Keratinocyte (primary cell): Measurements from ENCODE around the gene DUSP23.

Source experiments
- CTCF ChIP-seq, 3 experiments: IDR thresholded peaks in 1 of 3; conservative IDR thresholded peaks in 1 of 3; optimal IDR thresholded peaks in 1 of 3; 2 replicates in 2 of 3; 3 replicates in 1 of 3; pipeline versions ENCODE3 to v1.5.1; 2011; ENCODE audit warnings: low read length in 3 of 3, mild to moderate bottlenecking in 3 of 3, moderate library complexity in 2 of 3, control low read depth in 1 of 3, inconsistent platforms in 1 of 3; ENCODE audit not compliant: insufficient read depth in 2 of 3; ENCODE audit errors: extremely low read depth in 1 of 3
- EZH2 ChIP-seq: IDR thresholded peaks from one replicate; pipeline ENCODE4 v1.6.1; 2012; ENCODE audit warnings: inconsistent platforms, mild to moderate bottlenecking, low read length, moderate library complexity

- TF ChIP-seq CTCF (optimal IDR thresholded peaks at IDR 0.05 in 1 of 3, IDR thresholded peaks at IDR 0.05 in 1 of 3, conservative IDR thresholded peaks at IDR 0.05 in 1 of 3; ENCODE audit: extremely low read depth in 1 of 3, insufficient read depth in 2 of 3, low read length in 3 of 3) (no peak), EZH2 (no peak)
Measured at GRCh38 chr1:159829822-159830465, 49.2 kb downstream of the DUSP23 start.
